ENCODE data around the gene CARD19.
A peak's percentile ranks its signal among the peaks of the same experiment; 100 is the strongest.

Gene CARD19

DNA sequence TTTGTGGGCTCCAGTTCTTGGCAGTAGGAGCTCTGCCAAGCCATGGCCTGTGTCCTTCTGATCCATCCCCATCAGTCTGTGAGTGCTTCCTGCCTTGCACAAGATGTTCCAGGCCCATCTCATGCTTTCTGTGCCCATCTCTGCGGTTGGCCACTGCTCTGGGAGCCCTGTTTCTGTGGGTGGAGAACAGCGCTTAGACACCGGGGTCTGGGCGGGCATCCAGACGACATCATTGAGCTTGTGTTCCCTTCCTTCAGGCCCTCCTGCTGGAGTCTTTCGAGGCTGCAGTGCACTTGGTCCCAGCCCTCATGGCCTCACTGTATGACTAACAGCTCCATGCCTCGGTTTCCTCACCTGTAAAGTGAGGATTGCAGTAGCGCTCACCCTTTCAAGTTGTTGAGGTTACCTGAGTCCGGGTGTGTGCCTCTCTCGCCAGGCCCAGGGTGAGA is 14.9 kb upstream of the CARD19 start:
- TF ChIP-seq, protein P1, sequence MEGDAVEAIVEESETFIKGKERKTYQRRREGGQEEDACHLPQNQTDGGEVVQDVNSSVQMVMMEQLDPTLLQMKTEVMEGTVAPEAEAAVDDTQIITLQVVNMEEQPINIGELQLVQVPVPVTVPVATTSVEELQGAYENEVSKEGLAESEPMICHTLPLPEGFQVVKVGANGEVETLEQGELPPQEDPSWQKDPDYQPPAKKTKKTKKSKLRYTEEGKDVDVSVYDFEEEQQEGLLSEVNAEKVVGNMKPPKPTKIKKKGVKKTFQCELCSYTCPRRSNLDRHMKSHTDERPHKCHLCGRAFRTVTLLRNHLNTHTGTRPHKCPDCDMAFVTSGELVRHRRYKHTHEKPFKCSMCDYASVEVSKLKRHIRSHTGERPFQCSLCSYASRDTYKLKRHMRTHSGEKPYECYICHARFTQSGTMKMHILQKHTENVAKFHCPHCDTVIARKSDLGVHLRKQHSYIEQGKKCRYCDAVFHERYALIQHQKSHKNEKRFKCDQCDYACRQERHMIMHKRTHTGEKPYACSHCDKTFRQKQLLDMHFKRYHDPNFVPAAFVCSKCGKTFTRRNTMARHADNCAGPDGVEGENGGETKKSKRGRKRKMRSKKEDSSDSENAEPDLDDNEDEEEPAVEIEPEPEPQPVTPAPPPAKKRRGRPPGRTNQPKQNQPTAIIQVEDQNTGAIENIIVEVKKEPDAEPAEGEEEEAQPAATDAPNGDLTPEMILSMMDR (IDR thresholded peaks at IDR 0.05; ENCODE audit: low read depth, low read length, missing control alignments): no peak
- no peak overlapping the region for H3K4me3 ChIP-seq (ENCODE audit: low read depth, low read length)
- DNase-seq (ENCODE audit: low read depth): no peak
- in situ Hi-C loops (cut with HindIII; ENCODE audit: low sequenced_read_pairs): no loop called here

DNA sequence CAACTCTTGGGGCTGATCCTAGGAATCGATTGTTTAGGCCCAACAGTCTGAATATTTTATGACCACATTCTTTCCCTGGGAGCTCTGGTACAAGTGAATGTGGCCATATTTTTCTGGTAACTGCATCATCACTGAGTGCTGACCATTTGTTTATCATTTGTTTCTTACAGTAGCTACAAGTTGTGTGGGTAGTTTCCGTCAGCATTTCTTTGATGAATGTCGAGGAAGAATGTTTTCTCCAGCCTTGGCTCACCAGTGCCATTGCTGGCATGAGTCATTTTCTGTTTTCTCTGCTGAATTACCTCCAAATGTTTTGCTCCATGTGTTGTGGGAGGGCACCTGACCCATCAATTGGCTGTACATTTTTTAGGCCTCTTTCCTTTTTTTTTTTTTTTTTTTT is 14.1 kb upstream of the CARD19 start:
- TF ChIP-seq, protein P1 (IDR thresholded peaks at IDR 0.05; ENCODE audit: low read depth, low read length, missing control alignments): no peak
- DNase-seq (ENCODE audit: low read depth): peak; percentile 86
- in situ Hi-C loops (cut with HindIII; ENCODE audit: low sequenced_read_pairs): no loop called here
- H3K4me3 ChIP-seq (ENCODE audit: low read depth, low read length): no peak overlapping the region

DNA sequence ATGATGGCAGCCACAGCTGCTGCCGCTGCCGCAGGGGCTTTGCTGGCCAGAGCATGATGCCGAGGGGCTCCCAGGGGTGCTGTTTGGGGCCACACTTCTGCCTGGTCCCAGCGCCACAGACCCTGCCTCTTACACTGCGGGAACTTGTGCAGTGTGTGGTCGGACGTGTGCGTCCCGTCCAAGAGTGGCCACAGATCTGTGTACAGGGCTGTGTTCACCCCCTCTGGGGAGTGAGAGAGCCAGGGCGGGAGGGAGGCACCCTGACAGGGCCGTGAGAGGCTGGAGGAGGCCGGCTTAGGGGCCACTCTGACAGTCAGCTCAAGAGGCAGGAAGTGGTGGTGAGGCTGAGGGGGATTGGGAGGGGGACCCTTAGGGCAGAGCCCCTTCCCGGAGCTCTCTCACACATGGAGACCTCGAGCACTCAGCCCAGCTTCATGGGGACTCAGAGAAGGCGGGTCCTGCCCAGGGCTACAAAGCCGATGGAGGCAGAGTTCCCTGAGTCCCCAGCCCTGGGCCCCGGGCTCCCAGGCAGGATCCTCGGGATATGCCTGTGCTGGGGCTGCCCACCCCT is 13.1 kb upstream of the CARD19 start:
- TF ChIP-seq, protein P1 (IDR thresholded peaks at IDR 0.05; ENCODE audit: low read depth, low read length, missing control alignments): no peak
- DNase-seq (ENCODE audit: low read depth): no peak
- H3K4me3 ChIP-seq (ENCODE audit: low read depth, low read length): no peak overlapping the region
- in situ Hi-C loops (cut with HindIII; ENCODE audit: low sequenced_read_pairs): no loop called here

DNA sequence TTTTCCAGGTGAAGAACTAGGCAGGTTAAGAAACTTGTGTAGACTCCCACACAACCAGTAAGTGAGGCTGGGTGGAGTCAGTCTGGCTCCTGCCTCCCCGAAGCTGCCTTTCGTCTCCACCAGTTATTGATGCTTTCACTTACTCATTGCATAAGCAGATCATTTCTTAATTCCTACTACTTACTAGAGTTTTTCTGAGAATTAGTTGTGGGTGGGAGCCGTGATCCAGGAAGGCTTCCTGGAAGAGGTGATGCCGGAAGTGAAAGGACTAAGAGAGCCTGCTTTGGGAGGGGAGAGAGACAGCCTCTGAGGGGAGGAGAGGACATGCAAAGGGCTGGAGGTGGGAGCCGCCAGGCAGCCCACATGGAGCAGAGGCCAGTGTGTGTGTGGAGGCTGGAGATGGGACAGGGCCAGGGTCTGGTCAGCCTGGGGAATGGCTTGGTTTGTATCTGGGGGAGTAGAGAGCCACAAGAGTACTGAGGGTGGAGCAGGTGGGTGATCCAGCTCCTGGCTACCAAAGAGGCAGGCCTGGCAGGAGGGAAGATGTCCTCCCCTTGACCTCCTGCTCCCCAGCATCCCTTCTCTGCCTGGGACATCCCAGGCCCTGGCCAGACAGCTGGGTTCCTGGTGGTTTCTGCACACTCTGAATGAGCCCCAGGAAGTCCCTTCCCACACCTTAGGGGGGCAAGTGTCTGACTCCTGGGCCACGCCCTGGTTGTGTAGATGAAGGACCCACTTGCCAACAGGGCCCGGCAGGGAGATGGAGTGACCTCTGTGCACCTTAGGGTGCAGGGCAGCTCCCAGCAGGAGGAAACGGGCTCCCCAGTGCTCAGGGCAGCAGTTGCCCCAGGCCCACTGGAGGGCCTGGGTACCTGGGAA is 12.2 kb upstream of the CARD19 start:
- no peak overlapping the region for H3K4me3 ChIP-seq (ENCODE audit: low read depth, low read length)
- TF ChIP-seq, protein P1 (IDR thresholded peaks at IDR 0.05; ENCODE audit: low read depth, low read length, missing control alignments): no peak
- no peak for DNase-seq (ENCODE audit: low read depth)
- in situ Hi-C loops (cut with HindIII; ENCODE audit: low sequenced_read_pairs): no loop called here

DNA sequence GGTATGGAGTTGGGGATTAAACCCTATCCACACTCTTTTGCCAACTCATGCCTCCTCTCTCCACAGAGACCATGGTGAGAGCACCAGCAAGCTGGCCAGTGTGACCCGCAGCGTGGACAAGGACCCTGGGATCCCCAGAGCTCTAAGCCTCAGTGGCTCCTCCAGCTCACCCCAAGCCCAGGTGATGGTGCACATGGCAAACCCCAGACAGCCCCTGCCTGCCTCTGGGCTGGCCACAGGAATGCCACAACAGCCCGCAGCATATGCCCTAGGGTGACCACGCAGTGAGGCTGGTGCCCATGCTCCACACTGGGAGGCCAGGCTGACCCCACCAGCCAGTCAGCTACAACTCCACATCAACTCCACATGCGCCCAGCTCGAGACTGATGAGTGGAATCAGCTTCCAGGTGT is 11.5 kb upstream of the CARD19 start:
- no peak for DNase-seq (ENCODE audit: low read depth)
- in situ Hi-C loops (cut with HindIII; ENCODE audit: low sequenced_read_pairs): no loop called here

DNA sequence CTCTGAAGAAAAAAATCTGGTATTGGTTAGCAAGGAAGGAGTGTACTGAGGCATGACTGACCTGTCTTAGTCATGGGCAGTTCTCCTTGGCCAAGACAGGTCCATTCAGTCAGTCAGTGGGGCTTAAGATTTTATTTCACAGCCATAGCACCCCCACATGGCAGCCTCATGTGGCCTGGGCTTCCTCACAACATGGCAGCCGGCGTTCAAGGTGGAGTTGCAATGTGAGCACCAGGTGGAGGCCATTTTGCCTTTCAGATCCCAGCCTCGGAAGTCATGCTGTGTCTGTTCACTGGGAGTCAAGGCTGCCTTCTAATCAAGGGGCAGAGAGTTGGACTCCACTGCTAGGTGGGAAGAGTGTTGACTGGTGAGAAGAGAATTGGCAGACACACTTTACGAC is 10.3 kb upstream of the CARD19 start:
- H3K4me3 ChIP-seq (ENCODE audit: low read depth, low read length): no peak overlapping the region
- TF ChIP-seq, protein P1 (IDR thresholded peaks at IDR 0.05; ENCODE audit: low read depth, low read length, missing control alignments): no peak
- in situ Hi-C loops (cut with HindIII; ENCODE audit: low sequenced_read_pairs): no loop called here
- no peak for DNase-seq (ENCODE audit: low read depth)

More for the DNA sequence above, 11.5 kb upstream of the CARD19 start:
- TF ChIP-seq, protein P1 (IDR thresholded peaks at IDR 0.05; ENCODE audit: low read depth, low read length, missing control alignments): no peak
- no peak overlapping the region for H3K4me3 ChIP-seq (ENCODE audit: low read depth, low read length)

Data from astrocyte of the cerebellum (primary cell).